Stimulated activated naive CD4-positive, alpha-beta T cell treated with Interleukin-2 at 50 U/mL for 16 hours (primary cell): ENCODE results near the gene PPP2R2D.
"Not testable (repeated sequence)": the region's sequence is repeated elsewhere in the genome, so short reads cannot be mapped to it uniquely, and the experiment has no call there.

Experiments
- DNase-seq: peaks from one replicate; lab custom pipeline; 2025; lab: John Stamatoyannopoulos, UW

PPP2R2D gene

DNA sequence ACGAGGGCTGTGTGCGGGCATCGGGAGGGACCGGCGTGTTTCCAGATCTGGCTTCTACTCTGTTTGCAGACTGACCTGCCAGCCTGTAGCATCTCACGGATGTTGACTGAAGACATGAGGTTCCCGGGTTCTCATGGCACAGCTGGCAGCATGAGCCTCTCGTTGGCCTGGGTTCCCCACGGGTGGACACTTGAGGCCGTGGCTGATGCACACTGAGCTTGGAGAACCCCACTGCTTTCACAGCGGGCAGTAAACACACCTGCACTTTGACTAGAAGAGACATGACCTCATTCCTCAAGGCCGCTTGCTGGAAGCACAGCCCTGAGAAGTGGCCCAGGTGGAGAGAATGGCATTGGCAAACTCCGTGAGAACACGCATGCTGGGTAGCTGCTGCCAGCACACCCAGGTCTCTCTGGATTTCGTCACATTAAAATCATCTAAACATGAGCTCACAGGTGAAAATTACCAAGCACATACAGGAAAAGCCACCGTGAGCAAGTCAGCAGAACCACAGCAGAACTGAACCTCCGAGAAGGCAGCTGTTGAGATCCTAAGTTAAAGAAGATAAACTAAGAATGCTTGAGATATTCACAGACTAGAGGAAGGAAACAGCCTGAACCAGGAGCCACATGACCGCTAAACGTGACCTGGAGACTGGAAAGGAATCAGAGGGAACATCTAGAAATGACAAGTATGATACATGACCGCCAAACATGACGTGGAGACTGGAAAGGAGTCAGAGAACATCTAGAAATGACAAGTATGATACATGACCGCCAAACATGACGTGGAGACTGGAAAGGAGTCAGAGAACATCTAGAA, 48.4 kb downstream of the PPP2R2D start:
- DNase-seq, result no peak

DNA sequence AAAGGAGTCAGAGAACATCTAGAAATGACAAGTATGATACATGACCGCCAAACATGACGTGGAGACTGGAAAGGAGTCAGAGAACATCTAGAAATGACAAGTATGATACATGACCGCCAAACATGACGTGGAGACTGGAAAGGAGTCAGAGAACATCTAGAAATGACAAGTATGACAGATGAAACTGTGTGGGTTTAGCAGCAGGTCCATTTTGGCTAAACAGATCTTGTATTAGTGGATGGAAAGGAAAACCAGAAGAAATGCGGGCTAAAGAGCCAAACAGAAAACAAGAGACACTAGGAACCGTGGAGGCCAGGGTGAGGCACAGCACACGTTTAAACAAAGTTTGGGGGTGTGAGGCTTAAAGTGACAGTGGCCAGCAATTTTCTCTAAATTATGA, 49.1 kb downstream of the PPP2R2D start:
- not testable (repeated sequence) for DNase-seq

DNA sequence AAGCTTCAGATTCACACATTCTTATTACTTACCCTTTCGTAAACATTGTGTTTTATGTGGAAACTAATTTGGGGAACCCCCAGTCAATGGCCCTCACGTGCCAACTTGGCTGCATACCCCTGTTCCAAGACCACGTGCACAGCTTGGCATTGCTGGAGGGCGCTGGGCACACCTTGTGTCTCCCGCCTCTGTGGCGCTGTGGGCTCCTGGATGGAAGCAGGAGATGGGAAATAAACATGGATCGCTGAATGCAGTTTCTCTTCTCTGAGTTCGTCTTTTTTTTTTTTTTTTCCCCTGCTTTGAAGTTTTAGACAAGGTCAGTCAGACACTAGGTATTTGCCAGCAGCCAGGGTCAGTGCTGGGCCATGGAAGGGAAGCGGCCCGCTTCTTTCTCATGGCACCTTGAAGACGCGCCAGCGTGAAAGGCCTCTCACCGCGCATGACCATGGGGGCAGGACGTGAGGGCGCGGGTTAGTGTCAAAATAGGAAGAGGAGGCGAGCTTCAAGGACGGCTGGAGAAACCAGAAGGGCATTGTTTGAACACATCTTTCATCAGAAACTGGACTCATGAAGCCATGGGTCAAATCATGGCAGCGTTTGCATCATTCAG, 53.7 kb downstream of the PPP2R2D start:
- DNase-seq, result no peak

DNA sequence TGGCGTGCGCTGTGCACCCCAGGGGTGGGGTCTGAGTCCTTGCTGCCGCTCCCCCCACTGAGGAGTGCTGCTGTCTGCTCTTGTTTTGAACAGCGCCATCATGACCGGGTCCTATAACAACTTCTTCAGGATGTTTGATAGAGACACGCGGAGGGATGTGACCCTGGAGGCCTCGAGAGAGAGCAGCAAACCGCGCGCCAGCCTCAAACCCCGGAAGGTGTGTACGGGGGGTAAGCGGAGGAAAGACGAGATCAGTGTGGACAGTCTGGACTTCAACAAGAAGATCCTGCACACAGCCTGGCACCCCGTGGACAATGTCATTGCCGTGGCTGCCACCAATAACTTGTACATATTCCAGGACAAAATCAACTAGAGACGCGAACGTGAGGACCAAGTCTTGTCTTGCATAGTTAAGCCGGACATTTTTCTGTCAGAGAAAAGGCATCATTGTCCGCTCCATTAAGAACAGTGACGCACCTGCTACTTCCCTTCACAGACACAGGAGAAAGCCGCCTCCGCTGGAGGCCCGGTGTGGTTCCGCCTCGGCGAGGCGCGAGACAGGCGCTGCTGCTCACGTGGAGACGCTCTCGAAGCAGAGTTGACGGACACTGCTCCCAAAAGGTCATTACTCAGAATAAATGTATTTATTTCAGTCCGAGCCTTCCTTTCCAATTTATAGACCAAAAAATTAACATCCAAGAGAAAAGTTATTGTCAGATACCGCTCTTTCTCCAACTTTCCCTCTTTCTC, 55.0 kb downstream of the PPP2R2D start:
- DNase-seq, result no peak

DNA sequence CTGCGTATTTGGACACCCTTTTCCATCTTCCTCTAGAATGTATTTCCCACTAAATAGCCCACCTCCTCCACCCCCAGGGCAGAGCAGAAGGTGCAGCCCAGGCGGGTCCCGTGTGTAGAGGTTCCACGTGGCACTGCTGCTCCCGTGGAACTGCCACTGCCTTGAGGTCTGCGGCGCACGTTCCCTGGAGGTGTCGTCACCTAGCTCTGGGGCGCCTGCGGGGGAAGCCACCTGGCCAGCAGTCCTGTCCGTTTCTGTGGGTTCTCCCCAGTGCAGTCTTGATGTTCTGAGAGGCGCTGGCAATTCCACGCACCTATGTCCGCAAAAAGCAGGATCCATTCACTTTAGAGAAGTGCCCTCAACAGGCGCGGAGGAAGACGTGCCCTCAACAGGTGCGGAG, 59.0 kb downstream of the PPP2R2D start:
- no peak for DNase-seq

DNA sequence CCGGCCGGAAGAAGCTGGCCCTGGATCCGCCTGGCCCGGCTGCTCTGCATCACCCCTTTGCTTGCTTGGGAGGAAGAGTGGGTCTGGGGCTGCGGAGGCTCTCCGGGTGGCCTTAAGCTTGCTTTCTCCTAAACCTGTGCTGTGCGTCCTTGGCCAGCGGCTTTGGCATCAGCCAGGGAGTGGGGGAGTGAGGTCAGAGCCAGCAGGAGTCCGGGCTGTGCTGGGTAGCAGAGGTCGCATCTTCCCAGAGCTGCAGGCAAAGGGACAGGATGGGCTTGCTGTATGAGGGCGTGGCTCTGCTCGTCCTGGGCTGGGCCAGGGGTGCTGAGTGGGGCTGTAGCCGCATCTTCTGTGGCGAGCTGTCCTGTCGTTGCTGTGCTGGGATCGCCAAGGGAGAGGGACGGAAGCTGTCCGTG, 59.8 kb downstream of the PPP2R2D start:
- DNase-seq, result no peak

DNA sequence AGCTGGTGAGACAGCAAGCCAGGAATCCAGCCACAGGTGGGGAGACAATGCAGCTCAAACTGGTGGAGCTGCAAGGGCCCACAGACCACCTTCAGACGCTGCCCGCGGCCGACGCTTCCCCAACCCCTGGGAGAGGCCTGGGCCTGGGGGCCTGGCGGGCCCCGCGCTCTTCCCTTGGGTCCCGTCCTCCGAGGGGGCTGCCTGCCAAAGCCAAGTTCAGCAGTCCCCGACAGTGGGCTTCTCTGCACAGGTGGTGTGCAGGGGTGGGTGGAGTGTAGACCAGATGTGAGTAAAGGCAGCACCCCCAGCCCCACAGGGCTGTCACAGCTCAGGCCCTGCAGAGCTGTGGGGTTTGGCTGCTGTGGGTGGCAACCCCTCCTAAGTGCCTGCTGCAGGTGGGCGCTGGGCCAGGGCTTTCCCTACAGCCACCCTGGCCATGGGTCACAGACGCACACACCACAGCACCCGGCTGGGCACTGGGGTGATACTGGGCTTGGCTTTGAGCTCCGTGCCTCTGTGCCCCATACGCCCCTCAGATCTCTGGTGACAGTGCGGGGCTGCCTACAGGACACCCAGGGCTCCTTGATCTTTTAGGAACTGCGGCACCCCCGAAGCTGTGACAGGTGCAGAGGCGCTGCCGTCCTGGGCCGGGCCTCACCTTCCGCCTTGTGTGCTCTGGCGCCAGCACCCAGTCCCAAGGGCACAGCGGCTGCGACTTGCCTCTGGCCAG, 60.4 kb downstream of the PPP2R2D start:
- DNase-seq, result no peak

DNA sequence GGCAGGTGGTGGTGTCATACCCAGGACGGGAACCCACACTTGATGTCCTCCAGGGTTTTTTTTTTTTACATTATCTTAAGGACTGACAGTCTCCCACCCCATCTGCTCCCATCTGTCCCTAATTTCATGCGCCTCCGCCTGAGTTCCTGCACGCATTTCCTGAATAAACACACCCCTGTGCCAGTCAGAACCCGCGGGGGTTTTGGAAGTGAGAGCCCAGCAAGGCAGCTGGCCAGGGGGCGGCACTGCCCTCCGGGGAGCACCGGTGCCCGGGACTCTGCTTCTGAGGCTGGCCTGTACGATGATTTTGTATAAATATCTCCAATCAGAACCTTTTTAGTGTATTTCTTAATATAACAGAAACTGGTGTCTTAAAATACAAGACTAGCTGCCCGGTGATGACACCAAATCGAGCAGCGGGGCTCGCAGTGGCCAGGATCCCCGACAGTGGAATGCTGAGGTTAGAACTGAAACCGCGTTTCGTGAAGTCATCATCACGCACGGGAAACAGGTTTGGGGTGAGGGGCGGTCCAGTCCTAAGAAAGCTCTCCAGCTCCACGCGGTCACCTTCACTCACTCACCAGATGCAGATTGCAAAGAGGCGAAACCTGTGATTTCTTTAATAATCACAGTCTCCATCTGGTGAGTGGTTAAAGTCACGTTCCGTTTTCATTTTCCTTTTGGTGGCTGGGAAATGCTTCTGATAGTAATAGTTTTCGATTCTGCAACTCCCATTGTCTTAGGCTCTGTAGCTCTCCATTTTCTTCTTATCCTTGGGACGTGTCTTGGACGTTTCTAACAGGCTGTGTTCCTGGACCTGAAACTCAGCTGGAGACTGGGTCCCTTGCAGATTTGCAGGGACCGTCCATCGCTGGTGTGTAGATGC, 61.2 kb downstream of the PPP2R2D start:
- DNase-seq, result no peak

DNA sequence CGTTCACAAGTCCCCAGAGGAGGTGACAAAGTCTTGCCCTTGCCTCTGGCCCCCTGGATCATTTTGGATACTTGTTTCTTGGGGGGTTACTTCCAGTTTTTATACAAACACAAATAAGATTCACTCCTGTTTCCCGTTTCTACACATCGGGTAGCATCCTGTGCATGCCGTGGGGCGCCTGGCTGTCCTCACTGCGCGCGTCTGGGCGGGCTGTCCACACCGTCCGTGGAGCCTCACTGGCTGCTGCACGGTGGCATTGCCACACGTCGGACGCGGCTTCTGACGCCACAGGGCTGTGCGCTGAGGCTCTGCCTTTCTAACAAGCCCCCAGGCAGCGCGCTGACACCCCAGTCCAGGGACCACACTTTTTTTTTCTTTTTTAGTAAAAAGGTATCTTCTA, 62.5 kb downstream of the PPP2R2D start:
- DNase-seq, result no peak

DNA sequence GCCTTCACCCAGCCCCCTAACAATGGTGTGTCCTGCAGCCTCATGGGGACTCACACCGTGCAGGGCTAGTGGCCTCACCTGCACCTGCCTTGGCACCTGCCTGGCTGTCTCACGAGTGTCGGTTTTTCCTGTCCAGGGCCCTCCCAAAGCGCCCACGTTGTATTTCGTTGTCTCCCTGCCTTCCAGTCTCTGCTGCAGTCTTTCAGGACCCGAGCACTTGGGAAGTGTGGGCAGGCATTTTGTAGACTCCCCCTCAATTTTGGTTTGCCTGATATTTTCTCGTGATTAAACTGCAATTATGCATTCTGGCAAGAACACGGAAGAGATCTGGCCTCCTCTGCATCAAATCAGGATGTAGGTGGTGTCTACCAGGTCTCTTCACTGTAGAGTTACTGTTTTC, 63.0 kb downstream of the PPP2R2D start:
- no peak for DNase-seq

DNA sequence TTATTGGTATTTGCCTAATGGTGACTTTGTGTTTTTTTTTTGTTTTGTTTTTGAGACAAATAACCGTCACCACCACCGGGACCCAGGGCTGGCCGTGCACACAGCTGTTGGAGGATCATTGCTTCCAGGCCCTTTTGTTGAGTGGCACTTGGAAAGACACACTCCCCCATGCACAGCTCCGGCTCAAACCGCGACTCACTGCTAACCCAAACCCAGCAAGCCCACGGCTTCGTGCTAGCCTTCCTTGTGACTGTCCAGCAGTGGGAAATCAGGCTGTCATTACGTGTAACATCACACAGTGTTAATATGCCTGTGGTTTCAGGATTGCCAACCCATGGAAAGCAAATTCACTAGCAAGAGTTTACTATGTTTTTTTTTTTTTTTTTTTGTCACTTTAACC, 63.5 kb downstream of the PPP2R2D start:
- DNase-seq, result no peak

DNA sequence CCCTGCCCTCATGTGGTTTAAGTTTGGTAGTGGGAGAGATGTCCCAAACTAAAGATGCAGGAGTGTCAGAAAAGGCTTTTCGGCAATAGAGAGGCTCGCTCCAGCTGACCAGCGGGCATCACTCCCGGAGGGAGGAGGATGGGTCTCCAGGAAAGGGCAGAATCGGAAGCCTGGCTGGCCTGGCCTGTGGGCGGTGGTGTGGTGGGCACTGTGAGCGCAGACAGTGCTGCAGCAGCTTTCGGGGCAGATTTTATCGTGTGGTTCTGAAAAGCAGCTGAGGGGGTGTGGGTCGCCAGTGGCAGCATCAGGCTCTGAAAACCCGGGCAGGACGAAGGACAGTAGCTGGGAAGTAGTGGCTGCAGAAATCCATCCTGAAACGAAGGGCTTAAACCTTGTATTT, 68.1 kb downstream of the PPP2R2D start:
- no peak for DNase-seq

DNA sequence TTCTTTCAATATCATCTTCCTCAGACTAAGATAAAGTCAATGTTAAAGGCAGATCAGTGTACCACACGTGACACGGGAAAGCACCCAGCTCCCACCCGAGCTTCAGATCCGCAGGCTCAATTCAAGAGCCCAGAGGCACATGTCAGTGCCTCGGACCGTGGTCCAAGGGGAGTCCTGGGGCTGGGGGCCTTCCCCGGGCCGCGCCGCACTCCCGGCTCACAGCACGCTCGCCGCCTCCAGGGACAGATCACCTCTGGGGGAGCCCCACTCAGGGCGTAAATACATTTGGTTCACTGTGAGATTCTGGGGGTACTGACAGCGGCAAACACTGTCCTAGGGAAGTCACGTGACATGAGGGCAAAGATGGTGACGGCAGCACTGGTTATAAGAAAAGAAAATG, 70.1 kb downstream of the PPP2R2D start:
- no peak for DNase-seq

DNA sequence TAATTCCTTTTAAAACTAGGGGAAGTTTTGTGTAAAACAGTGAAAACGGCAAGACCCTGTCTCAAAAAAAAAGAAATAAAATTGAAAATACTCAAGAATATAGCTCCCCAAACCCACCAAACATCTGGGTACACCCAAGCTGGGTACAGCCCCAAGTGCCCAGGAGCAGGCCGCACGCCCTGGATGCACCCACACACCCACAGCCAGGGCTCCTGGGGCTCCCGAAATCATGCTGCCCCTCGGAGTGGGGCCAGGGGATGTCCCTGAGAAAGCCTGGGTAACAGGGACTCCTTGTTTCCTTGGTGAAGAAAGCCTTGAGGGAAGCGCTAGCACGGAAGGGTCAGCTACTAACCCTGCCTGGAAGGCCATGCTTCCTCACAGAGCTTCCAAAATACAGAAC, 70.8 kb downstream of the PPP2R2D start:
- no peak for DNase-seq

DNA sequence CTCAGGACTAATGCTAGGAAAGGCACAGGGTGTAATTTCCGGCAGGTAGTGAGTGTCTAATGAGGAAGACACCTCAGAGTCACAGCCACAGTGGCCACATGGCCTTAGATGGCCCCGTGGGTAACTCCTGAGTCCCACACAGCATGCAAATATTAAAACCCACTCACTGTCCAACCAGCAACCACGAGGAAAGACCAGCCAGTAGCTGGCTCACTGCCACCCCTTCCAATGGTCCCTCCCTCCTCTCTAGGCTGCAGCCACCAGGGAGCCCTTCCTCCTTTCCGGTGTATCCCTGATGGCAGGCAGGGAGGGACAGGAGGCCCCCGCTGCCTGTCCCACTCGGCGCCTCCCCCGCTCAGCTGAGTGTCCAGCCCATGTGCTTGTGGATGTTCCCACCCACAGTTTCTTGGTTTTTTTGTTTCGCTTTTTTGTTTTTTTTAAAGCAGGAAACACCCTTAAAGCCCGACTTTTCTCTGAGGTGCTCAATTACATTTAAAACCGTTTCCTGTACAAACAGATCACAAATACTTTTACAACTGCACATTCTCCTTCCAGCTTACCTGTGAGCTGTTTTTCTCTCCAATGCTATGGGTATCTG, 71.8 kb downstream of the PPP2R2D start:
- DNase-seq, result peak; percentile 35

DNA sequence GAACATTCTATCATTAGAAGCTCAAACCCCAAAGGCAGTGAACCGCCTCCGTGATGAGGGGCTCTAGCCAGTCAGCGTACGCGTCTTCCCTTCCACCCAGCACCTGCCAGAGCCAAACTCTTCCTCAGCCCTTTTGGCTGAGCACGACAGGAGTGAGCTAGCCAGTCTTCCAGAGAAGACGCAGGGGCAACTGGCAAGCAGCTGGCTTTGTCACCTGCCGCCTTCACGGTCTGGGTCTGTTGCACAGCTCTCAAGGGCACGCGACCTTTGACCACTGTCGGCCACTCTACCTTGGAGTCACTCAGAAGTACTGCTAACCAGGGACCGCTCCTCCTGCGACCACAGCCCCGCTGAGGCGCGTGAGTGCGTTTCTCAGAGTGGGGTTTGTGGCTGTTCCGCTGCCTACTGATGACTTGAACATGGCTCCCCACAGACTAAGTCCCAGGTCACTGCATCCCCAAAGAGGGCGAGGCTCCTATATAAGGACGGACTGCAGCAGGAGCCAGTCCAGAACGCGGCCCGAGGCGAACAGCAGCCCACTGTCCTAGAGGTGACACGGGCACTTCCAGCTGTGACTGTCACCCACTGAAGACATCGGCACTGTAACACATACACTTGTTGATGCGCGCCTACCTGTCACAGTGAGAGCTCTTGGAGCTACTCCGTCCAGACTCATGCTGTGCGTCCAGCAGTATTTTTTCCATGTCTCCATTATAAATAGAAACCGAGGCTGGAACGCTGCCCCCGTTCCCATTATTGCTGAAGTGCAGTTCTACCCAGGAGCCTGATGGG, 72.5 kb downstream of the PPP2R2D start:
- no peak for DNase-seq

DNA sequence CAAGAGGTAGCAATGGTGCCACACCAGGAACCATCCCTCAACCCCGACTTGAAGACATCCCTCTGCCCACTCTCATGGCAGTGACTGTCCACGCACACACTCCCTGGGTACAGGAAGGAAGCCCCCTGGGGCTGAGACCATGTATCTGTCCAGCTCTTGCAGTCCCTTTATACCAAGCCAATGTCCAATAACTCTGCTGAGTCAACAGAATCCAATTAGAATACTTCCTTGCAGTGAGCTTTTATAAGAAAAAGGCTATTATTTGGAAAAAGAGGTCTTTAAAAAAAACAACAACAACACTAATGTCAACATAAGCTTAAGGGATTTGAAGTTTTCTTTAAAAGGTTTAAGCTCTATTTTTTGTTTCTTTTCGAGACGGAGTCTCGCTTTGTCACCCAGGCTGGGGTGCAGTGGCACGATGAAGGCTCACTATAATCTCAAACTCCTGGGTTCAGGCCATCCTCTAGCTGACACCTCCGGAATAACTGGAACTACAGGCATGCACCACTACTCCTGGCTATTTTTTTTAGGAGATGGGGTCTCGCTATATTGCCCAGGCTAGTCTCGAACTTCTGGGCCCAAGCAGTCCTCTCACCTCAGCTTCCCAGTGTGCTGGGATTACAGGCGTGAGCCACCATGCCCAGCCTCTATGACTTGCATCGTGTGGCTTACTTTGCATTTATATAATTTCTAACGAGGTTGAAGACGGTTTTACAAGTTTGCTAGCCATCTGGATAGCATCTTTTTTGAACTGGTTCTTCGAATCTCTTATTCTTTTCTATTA, 73.4 kb downstream of the PPP2R2D start:
- no peak for DNase-seq

DNA sequence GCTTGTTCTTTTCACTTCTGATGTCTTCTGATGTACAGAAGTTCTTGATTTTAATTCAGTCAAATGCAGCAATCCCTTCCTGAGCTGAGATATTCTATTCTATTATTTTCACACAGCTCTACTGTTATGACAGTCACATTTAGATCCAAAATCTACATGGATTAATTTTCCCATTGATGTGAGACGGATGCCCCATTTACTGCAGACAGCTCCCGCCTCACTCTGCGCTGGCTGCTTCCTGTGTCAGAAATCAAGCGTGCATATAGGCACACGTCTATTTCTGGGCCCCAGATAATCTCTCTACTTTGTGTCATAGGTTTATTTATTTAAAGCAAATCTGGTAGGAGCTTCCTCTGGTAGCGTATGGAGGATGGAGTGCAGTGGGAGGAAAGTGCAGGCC, 74.2 kb downstream of the PPP2R2D start:
- DNase-seq, result no peak

DNA sequence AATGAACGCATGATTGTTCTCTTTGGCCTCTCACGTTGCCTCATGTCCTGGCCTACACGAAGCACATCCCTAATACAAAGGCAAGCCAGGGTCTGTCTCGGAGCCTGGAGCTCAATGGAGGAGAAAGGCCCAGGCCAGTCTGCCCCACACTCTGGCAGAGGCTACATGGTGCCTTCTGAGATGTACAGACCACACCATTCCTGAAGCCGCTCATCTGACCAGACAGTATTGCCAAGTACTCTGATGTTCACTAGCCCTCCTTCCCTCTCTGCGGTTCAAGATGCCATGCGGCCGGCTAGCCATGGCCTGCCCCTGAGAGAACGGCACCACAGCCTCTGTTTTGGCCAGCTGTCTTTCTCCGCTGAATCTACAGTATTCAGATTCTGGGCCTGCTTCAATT, 75.0 kb downstream of the PPP2R2D start:
- DNase-seq, result no peak
